ENCODE results near the gene RFPL1.
"Not testable (repeated sequence)": the region's sequence is repeated elsewhere in the genome, so short reads cannot be mapped to it uniquely, and the experiment has no call there.

RFPL1 gene

GRCh38 chr22:29412772-29413171 is 25.6 kb upstream of the RFPL1 start:
- not testable (repeated sequence) for DNase-seq; H2BK12ac ChIP-seq (ENCODE audit: low read length in 2 of 2); H2BK15ac ChIP-seq (ENCODE audit: low read depth, poor library complexity, severe bottlenecking); H3K4me3 ChIP-seq (ENCODE audit: insufficient read depth in 1 of 2, low read depth in 1 of 2, low read length in 2 of 2); H3K23ac ChIP-seq (ENCODE audit: low read length in 2 of 2); H3K79me1 ChIP-seq (replicated peaks; ENCODE audit: low read length, poor library complexity, severe bottlenecking); H3K4me1 ChIP-seq (ENCODE audit: control insufficient read depth, insufficient read depth, low read depth, low read length); H2AFZ ChIP-seq (ENCODE audit: low read depth, low read length); H4K91ac ChIP-seq (ENCODE audit: low read length); H4K8ac ChIP-seq (ENCODE audit: low read length); H2BK120ac ChIP-seq (ENCODE audit: low read depth, low read length); H2BK5ac ChIP-seq (ENCODE audit: low read depth, low read length, poor library complexity, severe bottlenecking); H3K4me2 ChIP-seq (ENCODE audit: low read length, poor library complexity, severe bottlenecking); H3K9me3 ChIP-seq (ENCODE audit: control insufficient read depth, low read length); H2AK5ac ChIP-seq (ENCODE audit: low read length, severe bottlenecking); H3K14ac ChIP-seq (ENCODE audit: low read length in 2 of 2); H3K4ac ChIP-seq (ENCODE audit: low read depth in 1 of 2, low read length in 2 of 2); H3K27ac ChIP-seq (ENCODE audit: low read length, poor library complexity, severe bottlenecking); H3K27me3 ChIP-seq (ENCODE audit: control insufficient read depth in 1 of 2, insufficient read depth in 1 of 2, low read length in 2 of 2); H3K18ac ChIP-seq (ENCODE audit: low read depth in 1 of 2, low read length in 2 of 2); H3K36me3 ChIP-seq (ENCODE audit: control insufficient read depth in 1 of 2, insufficient read depth in 2 of 2, low read depth in 1 of 2, low read length in 2 of 2); H3K9ac ChIP-seq (ENCODE audit: low read length)
- WGBS, result 61% methylated on average over 3 of the region's 4 CpGs

- H4K8ac ChIP-seq (ENCODE audit: low read length); H3K79me1 ChIP-seq (replicated peaks; ENCODE audit: low read length, poor library complexity, severe bottlenecking): not testable (repeated sequence)
Observed at GRCh38 chr22:29414951-29415591, 23.3 kb upstream of the RFPL1 start.

GRCh38 chr22:29418704-29419103 is 19.7 kb upstream of the RFPL1 start:
- H2AFZ ChIP-seq (ENCODE audit: low read depth, low read length); H3K4ac ChIP-seq (ENCODE audit: low read depth in 1 of 2, low read length in 2 of 2); H3K23ac ChIP-seq (ENCODE audit: low read length in 2 of 2); H4K8ac ChIP-seq (ENCODE audit: low read length); H3K4me2 ChIP-seq (ENCODE audit: low read length, poor library complexity, severe bottlenecking); H2BK15ac ChIP-seq (ENCODE audit: low read depth, poor library complexity, severe bottlenecking); H3K4me3 ChIP-seq (ENCODE audit: insufficient read depth in 1 of 2, low read depth in 1 of 2, low read length in 2 of 2); H4K91ac ChIP-seq (ENCODE audit: low read length); H2BK120ac ChIP-seq (ENCODE audit: low read depth, low read length); DNase-seq; H3K4me1 ChIP-seq (ENCODE audit: control insufficient read depth, insufficient read depth, low read depth, low read length); H2BK12ac ChIP-seq (ENCODE audit: low read length in 2 of 2); H3K27me3 ChIP-seq (ENCODE audit: control insufficient read depth in 1 of 2, insufficient read depth in 1 of 2, low read length in 2 of 2); H3K14ac ChIP-seq (ENCODE audit: low read length in 2 of 2); H3K18ac ChIP-seq (ENCODE audit: low read depth in 1 of 2, low read length in 2 of 2); H3K79me1 ChIP-seq (replicated peaks; ENCODE audit: low read length, poor library complexity, severe bottlenecking); H2BK5ac ChIP-seq (ENCODE audit: low read depth, low read length, poor library complexity, severe bottlenecking); H3K9me3 ChIP-seq (ENCODE audit: control insufficient read depth, low read length); H3K9ac ChIP-seq (ENCODE audit: low read length); H3K27ac ChIP-seq (ENCODE audit: low read length, poor library complexity, severe bottlenecking); H2AK5ac ChIP-seq (ENCODE audit: low read length, severe bottlenecking); H3K36me3 ChIP-seq (ENCODE audit: control insufficient read depth in 1 of 2, insufficient read depth in 2 of 2, low read depth in 1 of 2, low read length in 2 of 2): not testable (repeated sequence)
- WGBS, result 59% methylated on average over 4 of the region's 5 CpGs

More at GRCh38 chr22:29414951-29415591, 23.3 kb upstream of the RFPL1 start:
- not testable (repeated sequence) for H2AFZ ChIP-seq (ENCODE audit: low read depth, low read length); H3K18ac ChIP-seq (ENCODE audit: low read depth in 1 of 2, low read length in 2 of 2); H3K36me3 ChIP-seq (ENCODE audit: control insufficient read depth in 1 of 2, insufficient read depth in 2 of 2, low read depth in 1 of 2, low read length in 2 of 2); H3K4me2 ChIP-seq (ENCODE audit: low read length, poor library complexity, severe bottlenecking); H2BK120ac ChIP-seq (ENCODE audit: low read depth, low read length); H2AK5ac ChIP-seq (ENCODE audit: low read length, severe bottlenecking); H2BK5ac ChIP-seq (ENCODE audit: low read depth, low read length, poor library complexity, severe bottlenecking); H3K27me3 ChIP-seq (ENCODE audit: control insufficient read depth in 1 of 2, insufficient read depth in 1 of 2, low read length in 2 of 2); H3K9me3 ChIP-seq (ENCODE audit: control insufficient read depth, low read length); H3K4me1 ChIP-seq (ENCODE audit: control insufficient read depth, insufficient read depth, low read depth, low read length); H3K14ac ChIP-seq (ENCODE audit: low read length in 2 of 2); H3K4ac ChIP-seq (ENCODE audit: low read depth in 1 of 2, low read length in 2 of 2); H4K91ac ChIP-seq (ENCODE audit: low read length); H2BK12ac ChIP-seq (ENCODE audit: low read length in 2 of 2); H2BK15ac ChIP-seq (ENCODE audit: low read depth, poor library complexity, severe bottlenecking); H3K27ac ChIP-seq (ENCODE audit: low read length, poor library complexity, severe bottlenecking)
- H3K9ac ChIP-seq (ENCODE audit: low read length), result peak overlapping the region; percentile 55
- 87% methylated on average over 23 of the region's 23 CpGs for WGBS
- H3K23ac ChIP-seq (ENCODE audit: low read length in 2 of 2), result peak overlapping the region in 1 of 2 experiments; percentile 46
- peak; percentile 18 for DNase-seq
- peak overlapping the region in 1 of 2 experiments; percentile 75 for H3K4me3 ChIP-seq (ENCODE audit: insufficient read depth in 1 of 2, low read depth in 1 of 2, low read length in 2 of 2)

- WGBS, result 95% methylated on average over 7 of the region's 7 CpGs
- no peak overlapping the region for H2AK5ac ChIP-seq (ENCODE audit: low read length, severe bottlenecking)
- H2BK15ac ChIP-seq (ENCODE audit: low read depth, poor library complexity, severe bottlenecking), result no peak overlapping the region
Observed at GRCh38 chr22:29426476-29426875, 11.9 kb upstream of the RFPL1 start.

More at GRCh38 chr22:29426476-29426875, 11.9 kb upstream of the RFPL1 start:
- no peak overlapping the region for H2BK120ac ChIP-seq (ENCODE audit: low read depth, low read length)
- no peak overlapping the region for H3K14ac ChIP-seq (ENCODE audit: low read length in 2 of 2)
- H3K79me1 ChIP-seq (replicated peaks; ENCODE audit: low read length, poor library complexity, severe bottlenecking), result no peaks in the 10 kb centered on the region
- no peaks in the 10 kb centered on the region for H3K4me1 ChIP-seq (ENCODE audit: control insufficient read depth, insufficient read depth, low read depth, low read length)
- no peak overlapping the region for H2AFZ ChIP-seq (ENCODE audit: low read depth, low read length)
- H3K9ac ChIP-seq (ENCODE audit: low read length), result no peak overlapping the region
- H2BK5ac ChIP-seq (ENCODE audit: low read depth, low read length, poor library complexity, severe bottlenecking), result no peak overlapping the region
- H3K23ac ChIP-seq (ENCODE audit: low read length in 2 of 2), result no peak overlapping the region
- H4K8ac ChIP-seq (ENCODE audit: low read length), result no peak overlapping the region
- H3K27me3 ChIP-seq (ENCODE audit: control insufficient read depth in 1 of 2, insufficient read depth in 1 of 2, low read length in 2 of 2), result peaks cover 21 to 24% of the 10 kb centered on the region in 2 experiments
- no peaks in the 10 kb centered on the region for H3K9me3 ChIP-seq (ENCODE audit: control insufficient read depth, low read length)
- no peak overlapping the region for H3K4me2 ChIP-seq (ENCODE audit: low read length, poor library complexity, severe bottlenecking)
- no peak for DNase-seq
- no peak overlapping the region for H3K4me3 ChIP-seq (ENCODE audit: insufficient read depth in 1 of 2, low read depth in 1 of 2, low read length in 2 of 2)
- no peak overlapping the region for H2BK12ac ChIP-seq (ENCODE audit: low read length in 2 of 2)
- H3K27ac ChIP-seq (ENCODE audit: low read length, poor library complexity, severe bottlenecking), result no peak overlapping the region
- no peak overlapping the region for H3K4ac ChIP-seq (ENCODE audit: low read depth in 1 of 2, low read length in 2 of 2)
- H3K36me3 ChIP-seq (ENCODE audit: control insufficient read depth in 1 of 2, insufficient read depth in 2 of 2, low read depth in 1 of 2, low read length in 2 of 2), result no peaks in the 10 kb centered on the region
- no peak overlapping the region for H3K18ac ChIP-seq (ENCODE audit: low read depth in 1 of 2, low read length in 2 of 2)
- no peak overlapping the region for H4K91ac ChIP-seq (ENCODE audit: low read length)
